Adrenal gland (tissue), 12 donors: ENCODE data around the gene ZMIZ2. TPM values are rescaled to one million over a fixed set of nuclear protein-coding genes. Genes with fewer than 3 reads are reported as not detected.

Source experiments
- DNase-seq, 7 donors: peaks; one replicate each; pipeline ENCODE4 v3.0.0-alpha.2; 2019 to 2020
- H3K27ac ChIP-seq, 5 donors: fragments of 200-600 bp; sonication (generic) in 4 of 5; 1 replicate in 3 of 5; 2 replicates in 2 of 5; pipeline versions ENCODE4 v1.5.1 to v1.8.0; 2016 to 2020; ENCODE audit warnings: mild to moderate bottlenecking in 1 of 5
- H3K27me3 ChIP-seq: fragments of 200-600 bp; 2 replicates; pipeline ENCODE4 v1.8.0; 2021
- H3K36me3 ChIP-seq, 2 donors: fragments of 200-600 bp; replicated peaks in 1 of 2; 1 replicate in 1 of 2; 2 replicates in 1 of 2; pipeline versions ENCODE4 v1.5.1 to v1.8.0; 2018 to 2022
- H3K4me1 ChIP-seq, 2 donors: fragments of 200-600 bp; replicated peaks in 1 of 2; 1 replicate in 1 of 2; 2 replicates in 1 of 2; pipeline versions ENCODE4 v1.5.1 to v1.8.0; 2018 to 2021
- H3K4me3 ChIP-seq, 4 donors: fragments of 200-600 bp; sonication (generic) in 3 of 4; one replicate each; pipeline ENCODE4 v1.5.1; 2016 to 2018
- H3K9me3 ChIP-seq, 3 donors: fragments of 200-600 bp; sonication (generic) in 1 of 3; replicated peaks in 1 of 3; 1 replicate in 2 of 3; 2 replicates in 1 of 3; pipeline versions ENCODE4 v1.5.1 to v1.8.0; 2016 to 2021
- POLR2A ChIP-seq, 2 donors: fragments of 450-650 bp; IDR thresholded peaks; one replicate each; pipeline ENCODE4 v1.6.1; 2017; ENCODE audit warnings: antibody characterized with exemption in 2 of 2, mild to moderate bottlenecking in 2 of 2, moderate library complexity in 1 of 2
- WGBS, 4 donors: extraction: QIAGEN DNeasy Blood & Tissue Kit in 2 of 4; methylation state at CpG; one replicate each; pipeline versions ENCODE4 v1.1.5 to v1.1.7; 2013 to 2017; 5-methylcytosine and 5-hydroxymethylcytosine counted together
- intact Hi-C, 2 donors: fragments of 100-400 bp; cut with DNase I; formaldehyde crosslinking; loops; one replicate each; pipeline versions ENCODE4 v1.14.1 to v1.15.0; 2022 to 2023
- polyA plus RNA-seq, 3 donors: library from polyadenylated mRNA; stranded (reverse); fragments of 200-250 nt in 2 of 3; fragments of 350-450 nt in 1 of 3; fragmentation: Illumina TruSeq in 1 of 3; extraction: RNeasy Lipid Tissue Mini Kit (QIAGEN cat#74804) in 1 of 3; gene quantifications; one replicate each; pipeline ENCODE4 v1.2.3, GENCODE V29; 2013 to 2014
- total RNA-seq, 9 donors: library from RNA; depleted of rRNA in 4 of 9; stranded (reverse); fragments of >200 nt in 4 of 9; fragments of 120-200 nt in 1 of 9; fragmentation: NEBNext Ultra II Directional in 1 of 9; extraction: Animal tissue kit (Norgen Biotek cat#: 25700) in 1 of 9; gene quantifications; one replicate each; pipeline versions ENCODE4 v1.1.0 to v1.2.4, GENCODE V29; 2013 to 2023
- TF ChIP-seq, protein P1 (sequence below), 6 experiments: fragments of 450-650 bp in 4 of 6; fragments of 200-600 bp in 2 of 6; sonication (generic) in 1 of 6; IDR thresholded peaks; 1 replicate in 5 of 6; 2 replicates in 1 of 6; pipeline versions ENCODE4 v1.5.1 to v1.8.0; 2016 to 2021; ENCODE audit warnings: antibody characterized with exemption in 6 of 6, mild to moderate bottlenecking in 2 of 6, moderate library complexity in 1 of 6
- donor health status: healthy with polysubstance abuse.
- donor health status: Bipolar disorder and iron deficiency.
- donor health status: DM: yes; HTN: yes; CAD: no.
- donor health status: DM: no; HTN: no; CAD: no.
- donor health status: DM: no; HTN: no; CAD: no.
- donor health status: DM: yes; HTN: yes; CAD: no.

Gene ZMIZ2
- total and polyA plus RNA-seq, 12 donors: 7.9 to 280 (median 53.7) TPM

DNA sequence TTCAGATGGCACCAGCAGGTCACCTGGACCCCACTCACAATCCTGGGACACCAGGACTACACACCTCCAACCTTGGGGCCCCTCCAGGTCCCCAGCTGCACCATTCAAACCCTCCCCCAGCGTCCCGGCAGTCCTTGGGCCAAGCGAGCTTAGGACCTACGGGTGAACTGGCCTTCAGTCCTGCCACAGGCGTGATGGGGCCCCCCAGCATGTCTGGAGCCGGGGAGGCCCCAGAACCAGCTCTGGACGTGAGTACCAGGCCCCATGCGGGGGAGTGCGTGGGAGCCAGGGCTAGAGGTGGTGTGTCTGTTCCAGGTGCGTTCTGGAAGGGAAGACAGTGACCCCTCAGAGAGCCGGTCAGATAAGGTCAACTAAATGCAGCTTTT, 17.8 kb downstream of the ZMIZ2 start:
- Histone ChIP-seq H3K4me1 (peaks cover 12 to 32% of the 10 kb centered on the region in 2 donors), H3K4me3 (no peak overlapping the region), H3K9me3 (no peaks in the 10 kb centered on the region), H3K27me3 (no peaks in the 10 kb centered on the region), H3K27ac (peak overlapping the region in 1 of 5 donors; percentile 33), H3K36me3 (peaks cover 0 to 59% of the 10 kb centered on the region in 2 donors)
- intact Hi-C loops: loop anchor here (10.0 kb wide), 3 partner anchors 68 to 182 kb away; partner anchors contain the start of gene TMED4 (in 1 of the 2)
- TF ChIP-seq, protein P1, sequence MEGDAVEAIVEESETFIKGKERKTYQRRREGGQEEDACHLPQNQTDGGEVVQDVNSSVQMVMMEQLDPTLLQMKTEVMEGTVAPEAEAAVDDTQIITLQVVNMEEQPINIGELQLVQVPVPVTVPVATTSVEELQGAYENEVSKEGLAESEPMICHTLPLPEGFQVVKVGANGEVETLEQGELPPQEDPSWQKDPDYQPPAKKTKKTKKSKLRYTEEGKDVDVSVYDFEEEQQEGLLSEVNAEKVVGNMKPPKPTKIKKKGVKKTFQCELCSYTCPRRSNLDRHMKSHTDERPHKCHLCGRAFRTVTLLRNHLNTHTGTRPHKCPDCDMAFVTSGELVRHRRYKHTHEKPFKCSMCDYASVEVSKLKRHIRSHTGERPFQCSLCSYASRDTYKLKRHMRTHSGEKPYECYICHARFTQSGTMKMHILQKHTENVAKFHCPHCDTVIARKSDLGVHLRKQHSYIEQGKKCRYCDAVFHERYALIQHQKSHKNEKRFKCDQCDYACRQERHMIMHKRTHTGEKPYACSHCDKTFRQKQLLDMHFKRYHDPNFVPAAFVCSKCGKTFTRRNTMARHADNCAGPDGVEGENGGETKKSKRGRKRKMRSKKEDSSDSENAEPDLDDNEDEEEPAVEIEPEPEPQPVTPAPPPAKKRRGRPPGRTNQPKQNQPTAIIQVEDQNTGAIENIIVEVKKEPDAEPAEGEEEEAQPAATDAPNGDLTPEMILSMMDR (IDR thresholded peaks at IDR 0.05): no peak
- TF ChIP-seq POLR2A (IDR thresholded peaks at IDR 0.05): no peak
- no peak for DNase-seq
- 77 to 94% (median 86%) methylated on average over 6 to 11 of the region's 11 CpGs for WGBS, 4 donors

DNA sequence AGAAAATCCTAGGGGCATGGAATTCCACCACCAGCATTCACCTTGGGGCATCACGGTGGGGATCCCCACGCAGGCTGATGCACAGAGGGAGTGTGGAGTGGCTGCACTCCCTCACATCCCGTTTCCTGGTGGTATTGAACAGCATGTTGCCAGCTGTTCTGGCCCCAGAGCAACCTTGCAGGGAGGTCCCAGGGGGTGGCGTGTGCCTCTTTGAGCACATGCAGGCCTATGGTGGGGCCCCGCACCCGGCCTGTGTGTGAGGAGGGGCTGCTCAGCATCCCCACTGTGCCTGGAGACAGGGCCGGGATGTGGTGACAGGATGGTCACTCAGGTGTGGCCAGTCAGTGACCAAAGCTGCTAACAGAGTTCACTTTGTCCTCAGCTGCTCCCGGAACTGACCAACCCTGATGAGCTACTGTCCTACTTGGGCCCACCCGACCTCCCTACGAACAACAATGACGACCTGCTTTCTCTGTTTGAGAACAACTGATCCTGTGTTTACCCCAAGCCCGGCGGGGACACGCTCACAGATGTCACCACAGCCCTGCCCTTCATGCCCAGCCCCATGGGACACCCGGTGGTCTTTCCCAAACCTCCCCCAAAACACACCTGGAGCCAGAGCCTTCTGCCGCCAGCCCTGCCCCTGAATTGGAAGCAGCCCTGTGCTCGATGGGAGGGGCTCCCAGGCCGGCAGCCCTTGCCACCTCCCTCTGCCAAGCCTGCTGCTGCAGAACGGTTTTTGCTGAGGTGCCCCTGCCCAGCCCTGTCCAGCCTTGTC, 18.7 kb downstream of the ZMIZ2 start:
- H3K9me3 ChIP-seq: no peaks in the 10 kb centered on the region
- intact Hi-C loops: loop anchor here (10.0 kb wide), 3 partner anchors 67 to 183 kb away; partner anchors contain the start of gene TMED4 (in 1 of the 2)
- peak overlapping the region in 1 of 5 donors; percentile 50 for H3K27ac ChIP-seq
- DNase-seq: no peak
- H3K36me3 ChIP-seq: peaks cover 0 to 50% of the 10 kb centered on the region in 2 donors
- H3K27me3 ChIP-seq: no peaks in the 10 kb centered on the region
- H3K4me3 ChIP-seq: no peak overlapping the region
- no peak for TF ChIP-seq POLR2A (IDR thresholded peaks at IDR 0.05)
- TF ChIP-seq, protein P1 (IDR thresholded peaks at IDR 0.05): no peak
- peaks cover 12 to 32% of the 10 kb centered on the region in 2 donors for H3K4me1 ChIP-seq
- 80 to 89% (median 88%) methylated on average over 17 to 19 of the region's 19 CpGs for WGBS, 4 donors

DNA sequence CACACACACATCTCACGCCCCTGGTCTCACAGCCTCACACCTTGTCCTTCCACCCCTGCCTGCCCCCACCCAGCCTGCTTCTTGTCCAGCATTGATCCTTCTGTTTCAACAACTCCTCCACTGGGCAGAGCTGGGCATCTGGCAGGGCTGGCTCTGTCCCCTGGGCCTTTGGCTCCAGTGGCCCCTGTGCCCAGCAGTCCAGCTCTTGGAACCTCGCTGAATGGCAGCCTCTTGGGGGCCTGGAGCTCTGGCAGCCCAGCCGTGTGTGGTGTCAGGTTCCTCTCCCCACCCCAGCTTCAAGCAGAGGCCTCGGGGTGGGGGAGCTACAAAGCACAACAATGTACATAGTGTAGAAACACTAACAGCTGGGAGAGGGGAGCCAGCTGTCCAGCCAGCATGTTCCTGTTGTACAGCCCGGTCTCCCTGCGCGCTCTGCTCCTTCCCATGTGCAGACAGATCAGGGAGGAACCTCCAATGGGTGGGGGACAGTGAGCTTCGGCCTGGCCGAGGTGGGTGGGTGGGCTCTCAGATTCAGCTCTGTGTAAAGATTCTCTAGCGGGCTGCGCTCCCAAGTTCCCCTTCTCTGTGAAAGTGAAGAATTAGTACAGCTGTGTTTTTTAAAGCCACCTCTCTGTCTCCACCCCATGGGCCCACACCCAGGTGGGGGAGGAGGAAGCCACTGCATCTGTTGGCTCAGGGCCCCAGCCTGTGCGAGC, 19.4 kb downstream of the ZMIZ2 start:
- intact Hi-C loops: loop anchor here (10.0 kb wide), 3 partner anchors 67 to 183 kb away; partner anchors contain the start of gene TMED4 (in 1 of the 2)
- Histone ChIP-seq H3K4me3 (no peak overlapping the region), H3K4me1 (peaks cover 12 to 32% of the 10 kb centered on the region in 2 donors), H3K27ac (peak overlapping the region in 2 of 5 donors; percentile 44 to 50), H3K9me3 (no peaks in the 10 kb centered on the region), H3K27me3 (no peaks in the 10 kb centered on the region), H3K36me3 (peaks cover 0 to 45% of the 10 kb centered on the region in 2 donors)
- WGBS, 4 donors: 59 to 73% (median 64%) methylated on average over 8 to 12 of the region's 12 CpGs
- peak in 1 of 7 donors; percentile 71 for DNase-seq
- TF ChIP-seq, protein P1 (IDR thresholded peaks at IDR 0.05): no peak
- TF ChIP-seq POLR2A (IDR thresholded peaks at IDR 0.05): no peak
